Measurements from ENCODE around the gene PPY.
"Not testable (repeated sequence)": the region's sequence is repeated elsewhere in the genome, so short reads cannot be mapped to it uniquely, and the experiment has no call there.

PPY gene

GRCh38 chr17:43967251-43967875 is 25.1 kb upstream of the PPY start:
- FAIRE-seq (no peak), DNase-seq (ENCODE audit: insufficient read length, low spot score) (no peak)

GRCh38 chr17:43966276-43966675 is 24.0 kb upstream of the PPY start:
- FAIRE-seq = no peak
- DNase-seq (ENCODE audit: insufficient read length, low spot score) = no peak

- DNase-seq (ENCODE audit: insufficient read length, low spot score) (no peak), FAIRE-seq (no peak)
Observed at GRCh38 chr17:43962479-43962878, 20.2 kb upstream of the PPY start.

- FAIRE-seq (no peak), DNase-seq (ENCODE audit: insufficient read length, low spot score) (no peak)
Observed at GRCh38 chr17:43961954-43962353, 19.7 kb upstream of the PPY start.

GRCh38 chr17:43961292-43961691 is 19.0 kb upstream of the PPY start:
- FAIRE-seq; DNase-seq (ENCODE audit: insufficient read length, low spot score): not testable (repeated sequence)

GRCh38 chr17:43958748-43959352 is 16.6 kb upstream of the PPY start:
- no peak for DNase-seq (ENCODE audit: insufficient read length, low spot score)
- no peak for FAIRE-seq

- FAIRE-seq (no peak), DNase-seq (ENCODE audit: insufficient read length, low spot score) (no peak)
Observed at GRCh38 chr17:43956222-43956621, 13.9 kb upstream of the PPY start.

GRCh38 chr17:43953746-43954145 is 11.5 kb upstream of the PPY start, which contains the start of gene PYY:
Gene PYY, minus strand, starts transcription at chr17:43953940. Its CDS starts 457 bp downstream, at chr17:43953483.
- no peak for DNase-seq (ENCODE audit: insufficient read length, low spot score)
- no peak for FAIRE-seq

- DNase-seq (ENCODE audit: insufficient read length, low spot score) (no peak), FAIRE-seq (no peak)
Observed at GRCh38 chr17:43952724-43953666, 10.7 kb upstream of the PPY start.

- FAIRE-seq (no peak), DNase-seq (ENCODE audit: insufficient read length, low spot score) (no peak)
Observed at GRCh38 chr17:43952351-43952723, 10.1 kb upstream of the PPY start.

- DNase-seq (ENCODE audit: insufficient read length, low spot score) (no peak), FAIRE-seq (no peak)
Observed at GRCh38 chr17:43951750-43952149, 9.5 kb upstream of the PPY start.

- FAIRE-seq = no peak
Observed at GRCh38 chr17:43950554-43950953, 8.3 kb upstream of the PPY start.

GRCh38 chr17:43949781-43950180 is 7.5 kb upstream of the PPY start:
- FAIRE-seq (no peak), DNase-seq (ENCODE audit: insufficient read length, low spot score) (no peak)

More at GRCh38 chr17:43950554-43950953, 8.3 kb upstream of the PPY start:
- no peak for DNase-seq (ENCODE audit: insufficient read length, low spot score)

- FAIRE-seq = no peak
- DNase-seq (ENCODE audit: insufficient read length, low spot score) = no peak
Observed at GRCh38 chr17:43946781-43947180, 4.5 kb upstream of the PPY start.

- DNase-seq (ENCODE audit: insufficient read length, low spot score) (no peak), FAIRE-seq (no peak)
Observed at GRCh38 chr17:43945074-43945829, 3.0 kb upstream of the PPY start.

GRCh38 chr17:43940630-43941029 is 1.6 kb downstream of the PPY start:
- no peak for DNase-seq (ENCODE audit: insufficient read length, low spot score)
- FAIRE-seq = no peak

GRCh38 chr17:43939886-43940285 is 2.4 kb downstream of the PPY start:
- DNase-seq (ENCODE audit: insufficient read length, low spot score) (no peak), FAIRE-seq (no peak)

- DNase-seq (ENCODE audit: insufficient read length, low spot score); FAIRE-seq: not testable (repeated sequence)
Observed at GRCh38 chr17:43939452-43939851, 2.8 kb downstream of the PPY start.

GRCh38 chr17:43938838-43939182 is 3.5 kb downstream of the PPY start:
- FAIRE-seq = no peak
- DNase-seq (ENCODE audit: insufficient read length, low spot score) = no peak

- DNase-seq (ENCODE audit: insufficient read length, low spot score) = no peak
- FAIRE-seq = no peak
Observed at GRCh38 chr17:43936434-43936833, 5.8 kb downstream of the PPY start.

- DNase-seq (ENCODE audit: insufficient read length, low spot score) = no peak
- FAIRE-seq = no peak
Observed at GRCh38 chr17:43935926-43936261, 6.4 kb downstream of the PPY start.
